Liver (tissue), 9 donors: ENCODE data around the gene SPATS2. TPM values are rescaled to one million over a fixed set of nuclear protein-coding genes. Genes with fewer than 3 reads are reported as not detected.
A peak's percentile ranks its signal among the peaks of the same experiment; 100 is the strongest.

ENCODE experiments used
- DNase-seq: peaks from one replicate; pipeline ENCODE4 v3.0.0-alpha.2; 2017; ENCODE audit warnings: low spot score
- H3K27ac ChIP-seq, 2 donors: one replicate each; pipeline ENCODE4 v1.7.0; 2013; ENCODE audit warnings: inconsistent platforms in 2 of 2, low read length in 2 of 2, control low read depth in 1 of 2, low read depth in 1 of 2, mild to moderate bottlenecking in 1 of 2
- H3K27me3 ChIP-seq, 4 donors: one replicate each; pipeline versions ENCODE4 v1.6.1 to v1.7.0; 2013; ENCODE audit warnings: low read length in 3 of 4, inconsistent platforms in 1 of 4, mild to moderate bottlenecking in 1 of 4, moderate library complexity in 1 of 4; ENCODE audit not compliant: control insufficient read depth in 4 of 4, insufficient read depth in 4 of 4
- H3K36me3 ChIP-seq, 4 donors: one replicate each; pipeline versions ENCODE4 v1.6.1 to v1.7.0; 2013; ENCODE audit warnings: low read length in 3 of 4, mild to moderate bottlenecking in 3 of 4, low read depth in 1 of 4, moderate library complexity in 1 of 4; ENCODE audit not compliant: control insufficient read depth in 4 of 4, insufficient read depth in 3 of 4
- H3K4me1 ChIP-seq, 4 donors: one replicate each; pipeline versions ENCODE4 v1.6.1 to v1.7.0; 2013; ENCODE audit warnings: low read length in 3 of 4, mild to moderate bottlenecking in 3 of 4, moderate library complexity in 1 of 4; ENCODE audit not compliant: control insufficient read depth in 4 of 4, insufficient read depth in 4 of 4
- H3K4me3 ChIP-seq, 3 donors: one replicate each; pipeline versions ENCODE4 v1.6.1 to v1.7.0; 2013; ENCODE audit warnings: low read length in 3 of 3, control low read depth in 1 of 3, low read depth in 1 of 3, mild to moderate bottlenecking in 1 of 3
- H3K9ac ChIP-seq, 2 donors: one replicate each; pipeline ENCODE4 v1.7.0; 2013; ENCODE audit warnings: low read length in 2 of 2, mild to moderate bottlenecking in 2 of 2, moderate library complexity in 2 of 2, control low read depth in 1 of 2, low read depth in 1 of 2
- H3K9me3 ChIP-seq, 4 donors: one replicate each; pipeline versions ENCODE4 v1.6.1 to v1.7.0; 2013; ENCODE audit warnings: low read length in 3 of 4; ENCODE audit not compliant: control insufficient read depth in 4 of 4
- ATF3 ChIP-seq: IDR thresholded peaks from 2 replicates; pipeline ENCODE4 v1.6.1; 2016; ENCODE audit warnings: antibody characterized with exemption
- CTCF ChIP-seq: fragments of 150-350 bp; IDR thresholded peaks from 2 replicates; pipeline ENCODE4 v1.5.1; 2017; ENCODE audit warnings: improper control_type of control experiment, low read depth, low read length; ENCODE audit not compliant: missing input control
- EGR1 ChIP-seq, 2 donors: IDR thresholded peaks; 2 replicates each; pipeline ENCODE4 v1.6.1; 2016 to 2018; ENCODE audit warnings: antibody characterized with exemption in 2 of 2, low read depth in 2 of 2
- FOXA1 ChIP-seq: IDR thresholded peaks from 2 replicates; pipeline ENCODE4 v1.6.1; 2016; ENCODE audit warnings: antibody characterized with exemption
- FOXA2 ChIP-seq: IDR thresholded peaks from 2 replicates; pipeline ENCODE4 v1.6.1; 2016; ENCODE audit warnings: antibody characterized with exemption
- GABPA ChIP-seq, 2 donors: IDR thresholded peaks in 1 of 2; conservative IDR thresholded peaks in 1 of 2; 2 replicates each; pipeline ENCODE4 v1.6.1; 2016; ENCODE audit warnings: antibody characterized with exemption in 2 of 2, mild to moderate bottlenecking in 1 of 2, moderate library complexity in 1 of 2
- HNF4A ChIP-seq, 2 donors: conservative IDR thresholded peaks; 2 replicates each; pipeline ENCODE4 v1.6.1; 2016; ENCODE audit warnings: antibody characterized with exemption in 2 of 2, mild to moderate bottlenecking in 2 of 2
- HNF4G ChIP-seq: IDR thresholded peaks from 2 replicates; pipeline ENCODE4 v1.6.1; 2016; ENCODE audit warnings: antibody characterized with exemption
- JUND ChIP-seq, 2 donors: IDR thresholded peaks; 2 replicates each; pipeline ENCODE4 v1.6.1; 2016; ENCODE audit warnings: antibody characterized with exemption in 2 of 2
- MAX ChIP-seq: IDR thresholded peaks from 2 replicates; pipeline ENCODE4 v1.6.1; 2016; ENCODE audit warnings: antibody characterized with exemption
- NR2F2 ChIP-seq: IDR thresholded peaks from 2 replicates; pipeline ENCODE4 v1.6.1; 2016; ENCODE audit warnings: antibody characterized with exemption
- RAD21 ChIP-seq, 2 donors: IDR thresholded peaks; 2 replicates each; pipeline ENCODE4 v1.6.1; 2016; ENCODE audit warnings: antibody characterized with exemption in 2 of 2, mild to moderate bottlenecking in 2 of 2
- REST ChIP-seq: IDR thresholded peaks from 2 replicates; pipeline ENCODE4 v1.6.1; 2016; ENCODE audit warnings: antibody characterized with exemption, mild to moderate bottlenecking
- RXRA ChIP-seq, 2 donors: IDR thresholded peaks; 2 replicates each; pipeline ENCODE4 v1.6.1; 2017 to 2018; ENCODE audit warnings: antibody characterized with exemption in 2 of 2, mild to moderate bottlenecking in 1 of 2
- SP1 ChIP-seq: IDR thresholded peaks from 2 replicates; pipeline ENCODE4 v1.6.1; 2018; ENCODE audit warnings: antibody characterized with exemption, mild to moderate bottlenecking
- TAF1 ChIP-seq: conservative IDR thresholded peaks from 2 replicates; pipeline ENCODE4 v1.6.1; 2016; ENCODE audit warnings: antibody characterized with exemption, mild to moderate bottlenecking
- YY1 ChIP-seq: IDR thresholded peaks from 2 replicates; pipeline ENCODE4 v1.6.1; 2016; ENCODE audit warnings: antibody characterized with exemption, mild to moderate bottlenecking
- ZBTB33 ChIP-seq: IDR thresholded peaks from 2 replicates; pipeline ENCODE4 v1.6.1; 2016; ENCODE audit warnings: antibody characterized with exemption
- WGBS: extraction: QIAGEN DNeasy Blood & Tissue Kit; methylation state at CpG from one replicate; pipeline ENCODE4 v1.1.7; 2013; 5-methylcytosine and 5-hydroxymethylcytosine counted together
- polyA plus RNA-seq, 2 donors: library from polyadenylated mRNA; stranded (reverse) in 1 of 2; unstranded in 1 of 2; fragments of 200-250 nt in 1 of 2; fragments of >200 nt in 1 of 2; fragmentation: Nextera tagmentation in 1 of 2; extraction: Ambion mirVana in 1 of 2; gene quantifications; one replicate each; pipeline versions ENCODE4 v1.2.1 to v1.2.3, GENCODE V29; 2013 to 2015
- total RNA-seq, 2 donors: library from RNA; depleted of rRNA; stranded (reverse); fragments of >200 nt; gene quantifications; one replicate each; pipeline ENCODE4 v1.2.3, GENCODE V29; 2014
- donor health status: healthy.
- donor health status: healthy.
- donor health status: healthy.
- donor health status: healthy.
- donor health status: healthy.

The SPATS2 gene
- total and polyA plus RNA-seq, 4 donors = 2.4 to 5.2 (median 4.5) TPM

- Histone ChIP-seq H3K4me3 (no peak overlapping the region), H3K9ac (no peak overlapping the region), H3K9me3 (no peaks in the 10 kb centered on the region), H3K27ac (no peak overlapping the region), H3K27me3 (no peaks in the 10 kb centered on the region), H3K36me3 (peaks cover 0 to 1% (median 0%) of the 10 kb centered on the region in 4 donors), H3K4me1 (no peaks in the 10 kb centered on the region)
- no peak for DNase-seq
- no peak for TF ChIP-seq JUND (IDR thresholded peaks at IDR 0.05)
- TF ChIP-seq ATF3 = no peak
- TF ChIP-seq NR2F2 = no peak
- TF ChIP-seq HNF4G = no peak
- no peak for TF ChIP-seq REST
- no peak for TF ChIP-seq ZBTB33
- TF ChIP-seq CTCF = no peak
- no peak for TF ChIP-seq EGR1 (IDR thresholded peaks at IDR 0.05; ENCODE audit: low read depth in 2 of 2)
- TF ChIP-seq FOXA2 = no peak
- TF ChIP-seq MAX = no peak
- TF ChIP-seq RXRA (IDR thresholded peaks at IDR 0.05) = no peak
- no peak for TF ChIP-seq SP1
- no peak for TF ChIP-seq HNF4A (conservative IDR thresholded peaks at IDR 0.05)
- TF ChIP-seq TAF1 = no peak
- TF ChIP-seq RAD21 (IDR thresholded peaks at IDR 0.05) = no peak
- TF ChIP-seq FOXA1 = no peak
- TF ChIP-seq YY1 = no peak
- TF ChIP-seq GABPA (IDR thresholded peaks at IDR 0.05 in 1 of 2, conservative IDR thresholded peaks at IDR 0.05 in 1 of 2) = no peak
Observed at GRCh38 chr12:49413796-49414195, 46.5 kb downstream of the SPATS2 start.

- Histone ChIP-seq H3K9ac (no peak overlapping the region), H3K27ac (no peak overlapping the region), H3K9me3 (no peaks in the 10 kb centered on the region), H3K4me1 (no peaks in the 10 kb centered on the region), H3K4me3 (no peak overlapping the region), H3K27me3 (no peaks in the 10 kb centered on the region), H3K36me3 (peaks cover 0 to 1% (median 0%) of the 10 kb centered on the region in 4 donors)
- WGBS = 61% methylated on average over 2 of the region's 2 CpGs
- no peak for DNase-seq
- TF ChIP-seq HNF4A (conservative IDR thresholded peaks at IDR 0.05) (peak; percentile 4 to 24), ATF3 (no peak)
Observed at GRCh38 chr12:49414364-49414763, 47.1 kb downstream of the SPATS2 start.
